Brain pericyte (primary cell): ENCODE data around the gene STAMBPL1.

Source experiments
- DNase-seq: peaks from one replicate; pipeline ENCODE4 v3.0.0-alpha.2; 2012; ENCODE audit warnings: low read depth, low spot score

Gene STAMBPL1

DNA sequence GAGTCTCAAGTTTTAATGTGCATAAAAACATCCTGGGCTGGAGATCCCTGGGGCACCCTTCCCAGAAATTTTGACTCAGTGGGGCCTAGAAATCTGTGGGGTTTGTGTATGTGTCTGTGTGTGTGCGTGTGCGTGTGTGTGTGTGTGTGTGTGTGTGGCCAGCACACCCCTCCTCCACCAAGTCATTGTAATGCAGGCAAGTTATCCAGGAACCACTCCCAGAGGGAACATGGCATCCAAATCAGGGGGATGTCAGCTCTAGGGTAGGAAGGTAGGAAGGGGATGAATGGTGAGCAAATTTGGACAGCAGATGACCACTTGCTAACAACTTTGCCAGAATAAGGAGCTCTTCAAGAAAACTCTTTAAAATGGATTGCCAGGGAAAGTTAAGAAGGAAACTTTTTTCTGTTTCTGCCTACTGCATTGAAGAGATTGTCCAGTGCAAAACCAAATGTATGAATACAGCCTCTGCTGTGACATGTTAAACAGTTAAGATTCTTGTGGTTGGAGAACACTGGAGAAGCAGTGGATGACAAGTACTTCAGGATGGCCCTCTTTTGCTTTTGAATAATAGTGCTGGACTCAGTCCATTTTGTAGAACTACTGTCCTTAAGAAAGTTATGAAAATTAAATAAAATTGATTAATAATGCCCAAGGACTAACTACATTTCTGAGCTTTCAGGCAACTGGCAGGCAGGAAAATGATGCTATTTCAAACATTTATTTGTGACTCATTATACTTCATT lies 12.3 kb downstream of the STAMBPL1 start:
- no peak for DNase-seq

- no peak for DNase-seq
Observed at GRCh38 chr10:88893611-88894010, 13.6 kb downstream of the STAMBPL1 start.

GRCh38 chr10:88895250-88895649 lies 15.2 kb downstream of the STAMBPL1 start:
- no peak for DNase-seq

- DNase-seq = no peak
Observed at GRCh38 chr10:88896372-88896993, 16.4 kb downstream of the STAMBPL1 start.

GRCh38 chr10:88896994-88897853 lies 17.2 kb downstream of the STAMBPL1 start:
- DNase-seq = no peak

DNA sequence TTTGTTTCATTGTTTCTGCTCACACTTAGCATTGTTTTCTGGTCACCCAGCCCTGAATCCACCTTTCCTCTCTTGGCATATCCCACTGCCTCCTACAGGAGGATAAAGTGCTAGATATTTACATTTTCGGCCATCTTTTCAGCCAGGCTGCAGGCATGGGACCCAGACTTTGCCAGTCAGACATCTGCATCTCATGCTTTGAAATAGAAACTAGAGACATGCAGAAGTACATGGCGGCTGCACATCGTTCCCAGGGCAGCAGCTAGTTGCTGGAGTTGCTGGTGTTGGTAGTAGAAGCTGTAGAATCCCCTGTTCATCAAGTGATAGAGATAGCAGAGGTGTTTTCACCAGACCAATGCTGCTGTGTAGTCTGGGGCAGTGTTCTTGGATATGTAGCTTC lies 18.7 kb downstream of the STAMBPL1 start:
- DNase-seq = no peak

- DNase-seq = no peak
Observed at GRCh38 chr10:88899886-88900285, 19.8 kb downstream of the STAMBPL1 start.

DNA sequence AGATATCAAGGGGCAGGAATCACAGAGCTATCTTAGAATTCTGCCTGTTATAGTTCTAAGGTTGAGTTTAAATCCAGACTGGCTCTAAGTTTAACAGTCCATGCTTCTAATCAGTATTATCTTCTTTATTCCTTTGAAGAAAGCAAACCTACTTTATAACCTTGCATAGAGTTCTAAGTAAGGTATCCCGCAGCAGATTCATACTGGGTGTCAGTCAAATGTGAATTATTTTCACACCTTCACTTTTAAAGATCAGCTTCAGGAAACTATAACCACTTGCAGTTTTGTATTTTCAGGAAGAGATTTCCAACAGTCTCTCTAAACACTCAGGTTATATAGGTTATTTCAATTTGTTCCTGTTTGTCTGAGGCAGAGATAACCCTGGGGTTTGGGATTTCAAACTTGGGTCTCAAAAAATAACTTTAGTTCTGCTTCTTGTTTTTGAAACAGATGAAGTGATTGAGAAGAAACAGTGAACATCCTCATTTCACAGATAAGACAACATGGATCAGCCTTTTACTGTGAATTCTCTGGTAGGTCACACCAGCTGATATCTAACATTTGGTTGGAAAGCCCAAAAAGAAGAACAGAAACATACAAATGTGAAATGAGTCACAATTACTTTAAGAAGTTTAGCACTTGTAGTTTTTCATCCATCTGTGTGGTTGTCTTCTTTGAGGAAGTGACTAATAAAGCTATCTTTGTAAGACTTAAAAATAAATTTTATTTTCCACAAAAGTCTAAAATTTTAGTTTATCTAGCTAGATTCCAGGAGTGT lies 21.4 kb downstream of the STAMBPL1 start:
- DNase-seq = no peak

GRCh38 chr10:88901984-88902789 lies 22.1 kb downstream of the STAMBPL1 start:
- DNase-seq = no peak

GRCh38 chr10:88903715-88904114 lies 23.7 kb downstream of the STAMBPL1 start:
- DNase-seq = no peak

- no peak for DNase-seq
Observed at GRCh38 chr10:88906921-88907320, 26.9 kb downstream of the STAMBPL1 start.

DNA sequence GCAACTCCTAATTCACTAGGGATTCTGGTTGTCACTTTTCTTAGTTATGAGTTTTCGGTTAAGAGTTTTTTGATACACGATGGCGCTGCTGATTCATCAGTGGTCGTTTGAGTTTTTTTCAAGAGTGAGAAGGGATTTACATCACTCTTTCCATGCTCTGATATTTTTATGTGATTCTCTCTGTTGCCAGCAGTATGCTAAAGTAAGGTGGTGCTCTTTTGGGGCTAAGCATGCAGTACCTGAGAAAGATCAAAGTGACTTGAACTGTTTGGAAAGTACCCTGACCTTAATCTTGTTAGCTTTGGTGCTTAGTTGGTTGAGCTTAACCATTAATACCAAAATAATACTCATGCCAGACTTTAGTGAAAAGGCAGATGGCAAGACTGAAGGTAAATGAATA lies 28.1 kb downstream of the STAMBPL1 start:
- DNase-seq = no peak

DNA sequence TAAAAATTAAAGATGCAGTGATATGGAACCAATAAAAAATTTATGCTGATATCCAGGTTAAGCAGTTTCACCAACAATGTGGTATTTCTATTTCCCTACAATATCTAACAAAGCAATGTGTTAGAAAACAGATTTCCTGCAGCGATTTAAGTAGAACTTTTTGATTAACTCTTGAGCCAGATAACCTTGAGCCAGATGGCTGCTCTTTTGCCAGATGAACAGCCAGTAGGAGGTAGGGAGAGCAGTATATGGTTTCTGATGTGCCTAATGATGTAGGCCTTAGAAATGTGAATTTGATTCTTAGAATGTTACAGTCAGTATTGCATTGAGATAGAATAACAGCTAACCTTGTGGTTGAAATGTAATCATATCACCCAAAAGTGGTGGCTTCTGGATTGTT lies 31.1 kb downstream of the STAMBPL1 start:
- no peak for DNase-seq

DNA sequence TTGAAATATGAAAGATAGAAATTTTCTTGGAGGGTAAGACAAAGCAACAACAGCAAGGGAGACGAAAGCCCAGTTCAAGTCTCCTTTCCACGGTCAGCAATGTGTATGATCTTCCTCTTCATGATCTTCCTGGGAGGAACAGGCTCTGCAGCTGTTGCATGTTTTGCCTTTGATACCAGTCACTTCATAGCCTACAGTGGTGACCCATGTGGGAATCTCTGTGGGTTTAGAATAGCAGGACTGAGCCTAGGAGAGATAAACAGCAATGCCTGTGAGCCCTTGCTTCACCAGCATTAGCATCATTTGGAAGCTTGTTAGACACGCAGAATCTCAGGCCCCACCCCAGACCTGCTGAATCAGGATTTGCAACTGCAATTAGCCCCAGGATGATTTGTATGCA lies 31.8 kb downstream of the STAMBPL1 start:
- DNase-seq = no peak

DNA sequence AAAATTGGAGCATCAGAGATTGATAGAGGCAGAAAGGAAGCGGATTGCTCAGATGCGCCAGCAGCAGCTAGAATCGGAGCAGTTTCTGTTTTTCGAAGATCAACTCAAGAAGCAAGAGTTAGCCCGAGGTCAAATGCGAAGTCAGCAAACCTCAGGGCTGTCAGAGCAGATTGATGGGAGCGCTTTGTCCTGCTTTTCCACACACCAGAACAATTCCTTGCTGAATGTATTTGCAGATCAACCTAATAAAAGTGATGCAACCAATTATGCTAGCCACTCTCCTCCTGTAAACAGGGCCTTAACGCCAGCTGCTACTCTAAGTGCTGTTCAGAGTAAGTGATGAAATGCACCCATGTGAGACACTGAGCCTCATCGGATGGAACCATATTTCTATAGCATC lies 33.1 kb downstream of the STAMBPL1 start:
- no peak for DNase-seq

DNA sequence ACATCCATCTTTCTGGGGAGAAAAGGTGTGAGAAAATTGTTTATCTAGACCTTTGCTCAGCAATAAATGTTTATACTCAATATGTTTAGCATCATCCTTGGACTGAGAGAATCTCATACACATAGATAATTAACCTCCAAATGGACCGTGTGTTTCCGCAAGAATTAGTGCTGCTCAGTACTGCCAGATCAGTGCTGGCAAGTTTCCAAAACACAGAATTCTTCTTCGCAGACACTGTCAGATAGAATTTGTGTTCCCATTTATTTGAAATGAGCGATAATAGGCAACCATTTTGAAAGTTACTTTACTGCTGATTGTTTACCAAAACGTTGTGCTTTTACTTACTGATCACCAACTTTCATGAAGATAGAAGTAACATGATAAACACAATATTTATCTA lies 33.7 kb downstream of the STAMBPL1 start:
- no peak for DNase-seq

DNA sequence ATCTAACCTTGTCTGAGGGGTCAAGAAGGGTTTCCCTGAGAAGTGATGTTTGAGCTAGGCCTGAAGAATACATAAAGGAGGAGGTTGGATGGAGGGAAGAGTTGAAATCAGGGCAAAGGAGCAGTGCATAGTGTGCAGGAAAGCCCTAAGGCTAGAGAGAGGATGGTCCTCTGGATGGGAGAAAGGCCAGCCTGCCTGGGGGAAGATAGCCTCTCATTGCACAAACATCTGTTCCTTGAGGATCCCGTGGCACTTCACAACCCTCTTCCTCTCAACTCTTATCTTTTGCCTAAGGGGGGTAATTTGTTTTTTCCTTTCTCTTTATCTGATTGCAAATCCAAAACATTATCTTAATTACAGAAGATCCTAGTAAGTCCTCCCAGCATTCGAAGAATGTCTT lies 35.7 kb downstream of the STAMBPL1 start:
- no peak for DNase-seq

GRCh38 chr10:88916231-88916630 lies 36.2 kb downstream of the STAMBPL1 start:
- no peak for DNase-seq

- no peak for DNase-seq
Observed at GRCh38 chr10:88916986-88917385, 36.9 kb downstream of the STAMBPL1 start.

GRCh38 chr10:88918191-88918905 lies 38.3 kb downstream of the STAMBPL1 start:
- no peak for DNase-seq
